MCF 10A (cell line): Measurements from ENCODE around the gene STARD9. TPM values are rescaled to one million over a fixed set of nuclear protein-coding genes. Genes with fewer than 3 reads are reported as not detected.

Experiments used
- BruUV-seq: library from RNA; stranded (reverse); fragments of 400-500 nt; replicated peaks from 2 replicates; lab custom pipeline; 2021; lab: Mats Ljungman, UMichigan
- CTCF ChIA-PET: fragments of 300-600 bp; sonication (Branson Sonifier 250); formaldehyde crosslinking; extraction: SDS; loops from one replicate; lab custom pipeline; 2021; ENCODE audit warnings: antibody characterized with exemption, inconsistent platforms; lab: Yijun Ruan, JAX
- POLR2A ChIA-PET: fragments of 300-600, 350-650 bp; sonication (Branson Sonifier 250); formaldehyde crosslinking; extraction: SDS; loops from one replicate; lab custom pipeline; 2020; ENCODE audit warnings: antibody characterized with exemption, inconsistent platforms; lab: Yijun Ruan, JAX
- DNase-seq: peaks from one replicate; pipeline ENCODE4 v3.0.0-alpha.2; 2018; ENCODE audit not compliant: unreplicated experiment
- H3K27ac Mint-ChIP-seq: one replicate; pipeline ENCODE4 v1.8.0; 2022; ENCODE audit warnings: mild to moderate bottlenecking, low read depth, mixed read lengths; ENCODE audit not compliant: unreplicated experiment
- H3K27me3 Mint-ChIP-seq: one replicate; pipeline ENCODE4 v1.8.0; 2022; ENCODE audit warnings: mixed read lengths; ENCODE audit not compliant: insufficient read depth, unreplicated experiment
- H3K36me3 Mint-ChIP-seq: one replicate; pipeline ENCODE4 v1.8.0; 2022; ENCODE audit warnings: mild to moderate bottlenecking, moderate library complexity, mixed read lengths; ENCODE audit not compliant: insufficient read depth, unreplicated experiment
- H3K4me1 Mint-ChIP-seq: one replicate; pipeline ENCODE4 v1.8.0; 2022; ENCODE audit warnings: mixed read lengths; ENCODE audit not compliant: insufficient read depth, unreplicated experiment
- H3K4me3 Mint-ChIP-seq: one replicate; pipeline ENCODE4 v1.8.0; 2022; ENCODE audit warnings: mild to moderate bottlenecking, moderate library complexity, mixed read lengths; ENCODE audit not compliant: unreplicated experiment
- H3K9me3 Mint-ChIP-seq: one replicate; pipeline ENCODE4 v1.8.0; 2022; ENCODE audit warnings: mixed read lengths; ENCODE audit not compliant: unreplicated experiment
- CTCF ChIP-seq: fragments of 200-600 bp; IDR thresholded peaks from one replicate; pipeline ENCODE4 v1.8.0; 2022; ENCODE audit warnings: antibody characterized with exemption, mild to moderate bottlenecking; ENCODE audit not compliant: unreplicated experiment
- intact Hi-C: fragments of 100-400 bp; cut with micrococcal nuclease; formaldehyde crosslinking; loops from 2 replicates; pipeline ENCODE4 v1.14.1; 2022
- total RNA-seq: library from RNA; stranded (reverse); gene quantifications from 2 replicates; pipeline ENCODE4 v1.2.3, GENCODE V29; 2022

Gene STARD9
- total RNA-seq, 1 experiment from 2014 or later = 2.0 TPM

GRCh38 chr15:42711746-42712145 is 136.3 kb downstream of the STARD9 start:
- no peak for TF ChIP-seq CTCF
- ChIA-PET CTCF (no interaction called here), POLR2A (interaction anchor here (0.6 to 2.1 kb wide), 3 partner anchors 9 to 1995 kb away, joined by 3 to 6 read pairs (median 3); no protein-coding TSS in a partner anchor)
- Mint-ChIP-seq H3K36me3 (no peaks in the 10 kb centered on the region), H3K27ac (no peak overlapping the region), H3K9me3 (no peaks in the 10 kb centered on the region), H3K27me3 (no peaks in the 10 kb centered on the region), H3K4me3 (no peak overlapping the region), H3K4me1 (peaks cover 6% of the 10 kb centered on the region)
- intact Hi-C loops = no loop called here
- DNase-seq = no peak
- BruUV-seq = no TSS peak

GRCh38 chr15:42712584-42712983 is 137.2 kb downstream of the STARD9 start:
- CTCF ChIA-PET = no interaction called here
- Mint-ChIP-seq H3K36me3 (no peaks in the 10 kb centered on the region), H3K4me3 (no peak overlapping the region), H3K27me3 (no peaks in the 10 kb centered on the region), H3K27ac (no peak overlapping the region), H3K9me3 (no peaks in the 10 kb centered on the region), H3K4me1 (no peaks in the 10 kb centered on the region)
- BruUV-seq = no TSS peak
- intact Hi-C loops = no loop called here
- no peak for DNase-seq
- POLR2A ChIA-PET = interaction anchor here (2.1 kb wide), 1 partner anchor 10 kb away, joined by 6 read pairs; no protein-coding TSS in a partner anchor
- no peak for TF ChIP-seq CTCF

- H3K27ac Mint-ChIP-seq = no peak overlapping the region
These were observed 140.7 kb downstream of the STARD9 start for GRCh38 chr15:42716125-42716524.

GRCh38 chr15:42716626-42717025 is 141.2 kb downstream of the STARD9 start:
- H3K27ac Mint-ChIP-seq = no peak overlapping the region
- H3K9me3 Mint-ChIP-seq = no peaks in the 10 kb centered on the region
- BruUV-seq = no TSS peak
- H3K27me3 Mint-ChIP-seq = no peaks in the 10 kb centered on the region
- intact Hi-C loops = no loop called here
- no peak overlapping the region for H3K4me3 Mint-ChIP-seq
- ChIA-PET CTCF (interaction anchor here (0.6 to 1.9 kb wide), 7 partner anchors 11 to 350 kb away, joined by 3 to 10 read pairs (median 3); no protein-coding TSS in a partner anchor), POLR2A (no interaction called here)
- H3K4me1 Mint-ChIP-seq = no peaks in the 10 kb centered on the region
- no peak for DNase-seq
- peaks cover 8% of the 10 kb centered on the region for H3K36me3 Mint-ChIP-seq
- no peak for TF ChIP-seq CTCF

More at GRCh38 chr15:42716125-42716524, 140.7 kb downstream of the STARD9 start:
- Mint-ChIP-seq H3K36me3 (peaks cover 8% of the 10 kb centered on the region), H3K4me3 (no peak overlapping the region), H3K4me1 (no peaks in the 10 kb centered on the region), H3K27me3 (no peaks in the 10 kb centered on the region), H3K9me3 (no peaks in the 10 kb centered on the region)
- DNase-seq = no peak
- POLR2A ChIA-PET = no interaction called here
- BruUV-seq = no TSS peak
- intact Hi-C loops = no loop called here
- CTCF ChIA-PET = interaction anchor here (0.6 to 1.9 kb wide), 3 partner anchors 11 to 351 kb away, joined by 3 to 5 read pairs (median 3); no protein-coding TSS in a partner anchor
- TF ChIP-seq CTCF = no peak
